HCT116 (cell line): ENCODE measurements around the gene SRPK3.
"Not testable (repeated sequence)": the region's sequence is repeated elsewhere in the genome, so short reads cannot be mapped to it uniquely, and the experiment has no call there.

ENCODE experiments used
- CBX3 ChIP-seq: IDR thresholded peaks from 2 replicates; pipeline ENCODE4 v1.6.1; 2012; ENCODE audit warnings: low read depth
- CEBPB ChIP-seq: IDR thresholded peaks from 2 replicates; pipeline ENCODE4 v1.6.1; 2012; ENCODE audit warnings: low read depth
- POLR2A ChIP-seq: IDR thresholded peaks from 2 replicates; pipeline ENCODE4 v1.7.0; 2011; ENCODE audit warnings: borderline replicate concordance; ENCODE audit not compliant: insufficient read depth, insufficient read length; ENCODE audit errors: extremely low read depth
- TF ChIP-seq, protein P1 (sequence below), 3 experiments: fragments of 200-600 bp in 1 of 3; sonication (generic) in 1 of 3; IDR thresholded peaks in 2 of 3; conservative IDR thresholded peaks in 1 of 3; 2 replicates each; pipeline ENCODE4 v1.5.1; 2012 to 2017; ENCODE audit warnings: low read depth in 2 of 3, low read length in 2 of 3, antibody characterized with exemption in 1 of 3, borderline replicate concordance in 1 of 3, control low read depth in 1 of 3, mild to moderate bottlenecking in 1 of 3, mixed read lengths in 1 of 3, mixed run types in 1 of 3, moderate library complexity in 1 of 3; ENCODE audit not compliant: insufficient read depth in 1 of 3
- TF ChIP-seq, protein P2 (sequence below): IDR thresholded peaks from 2 replicates; pipeline ENCODE4 v1.6.1; 2011; ENCODE audit warnings: mild to moderate bottlenecking, low read length, moderate library complexity; ENCODE audit not compliant: insufficient replicate concordance; ENCODE audit errors: extremely low read depth

DNA sequence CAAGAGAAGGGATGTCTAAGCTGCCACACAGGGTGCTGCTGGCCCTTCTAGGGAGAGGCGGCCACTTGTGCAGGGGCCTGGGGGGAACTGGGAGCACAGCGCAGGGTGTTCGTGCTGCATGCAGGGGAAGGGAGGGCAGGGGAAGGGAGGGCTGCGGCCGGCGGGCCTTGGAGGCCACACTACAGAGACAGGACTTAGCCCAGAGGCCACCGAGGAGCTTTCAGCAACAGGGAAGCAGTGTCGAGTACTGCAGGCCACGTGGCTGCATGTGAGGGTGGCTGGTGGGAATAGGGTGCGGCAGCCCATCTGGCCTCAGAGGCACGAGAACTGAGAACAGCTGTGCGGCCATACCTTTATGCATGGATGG lies 35.8 kb upstream of the SRPK3 start:
- TF ChIP-seq, protein P1, sequence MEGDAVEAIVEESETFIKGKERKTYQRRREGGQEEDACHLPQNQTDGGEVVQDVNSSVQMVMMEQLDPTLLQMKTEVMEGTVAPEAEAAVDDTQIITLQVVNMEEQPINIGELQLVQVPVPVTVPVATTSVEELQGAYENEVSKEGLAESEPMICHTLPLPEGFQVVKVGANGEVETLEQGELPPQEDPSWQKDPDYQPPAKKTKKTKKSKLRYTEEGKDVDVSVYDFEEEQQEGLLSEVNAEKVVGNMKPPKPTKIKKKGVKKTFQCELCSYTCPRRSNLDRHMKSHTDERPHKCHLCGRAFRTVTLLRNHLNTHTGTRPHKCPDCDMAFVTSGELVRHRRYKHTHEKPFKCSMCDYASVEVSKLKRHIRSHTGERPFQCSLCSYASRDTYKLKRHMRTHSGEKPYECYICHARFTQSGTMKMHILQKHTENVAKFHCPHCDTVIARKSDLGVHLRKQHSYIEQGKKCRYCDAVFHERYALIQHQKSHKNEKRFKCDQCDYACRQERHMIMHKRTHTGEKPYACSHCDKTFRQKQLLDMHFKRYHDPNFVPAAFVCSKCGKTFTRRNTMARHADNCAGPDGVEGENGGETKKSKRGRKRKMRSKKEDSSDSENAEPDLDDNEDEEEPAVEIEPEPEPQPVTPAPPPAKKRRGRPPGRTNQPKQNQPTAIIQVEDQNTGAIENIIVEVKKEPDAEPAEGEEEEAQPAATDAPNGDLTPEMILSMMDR (IDR thresholded peaks at IDR 0.05 in 2 of 3, conservative IDR thresholded peaks at IDR 0.05 in 1 of 3; ENCODE audit: borderline replicate concordance in 1 of 3, insufficient read depth in 1 of 3, low read depth in 2 of 3, low read length in 2 of 3) = not testable (repeated sequence)
- TF ChIP-seq CEBPB, POLR2A, CBX3: not testable (repeated sequence)
- TF ChIP-seq, protein P2, sequence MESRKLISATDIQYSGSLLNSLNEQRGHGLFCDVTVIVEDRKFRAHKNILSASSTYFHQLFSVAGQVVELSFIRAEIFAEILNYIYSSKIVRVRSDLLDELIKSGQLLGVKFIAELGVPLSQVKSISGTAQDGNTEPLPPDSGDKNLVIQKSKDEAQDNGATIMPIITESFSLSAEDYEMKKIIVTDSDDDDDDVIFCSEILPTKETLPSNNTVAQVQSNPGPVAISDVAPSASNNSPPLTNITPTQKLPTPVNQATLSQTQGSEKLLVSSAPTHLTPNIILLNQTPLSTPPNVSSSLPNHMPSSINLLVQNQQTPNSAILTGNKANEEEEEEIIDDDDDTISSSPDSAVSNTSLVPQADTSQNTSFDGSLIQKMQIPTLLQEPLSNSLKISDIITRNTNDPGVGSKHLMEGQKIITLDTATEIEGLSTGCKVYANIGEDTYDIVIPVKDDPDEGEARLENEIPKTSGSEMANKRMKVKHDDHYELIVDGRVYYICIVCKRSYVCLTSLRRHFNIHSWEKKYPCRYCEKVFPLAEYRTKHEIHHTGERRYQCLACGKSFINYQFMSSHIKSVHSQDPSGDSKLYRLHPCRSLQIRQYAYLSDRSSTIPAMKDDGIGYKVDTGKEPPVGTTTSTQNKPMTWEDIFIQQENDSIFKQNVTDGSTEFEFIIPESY = not testable (repeated sequence)
